Activated T-helper 1 cell treated with Interleukin-2 at 50 U/mL for 16 hours (primary cell): ENCODE results near the gene RAD51B.
"Not testable (repeated sequence)": the region's sequence is repeated elsewhere in the genome, so short reads cannot be mapped to it uniquely, and the experiment has no call there.

ENCODE experiments used
- DNase-seq: peaks from one replicate; pipeline ENCODE4 v3.0.0-alpha.2; 2020; ENCODE audit warnings: low read depth

Gene RAD51B

DNA sequence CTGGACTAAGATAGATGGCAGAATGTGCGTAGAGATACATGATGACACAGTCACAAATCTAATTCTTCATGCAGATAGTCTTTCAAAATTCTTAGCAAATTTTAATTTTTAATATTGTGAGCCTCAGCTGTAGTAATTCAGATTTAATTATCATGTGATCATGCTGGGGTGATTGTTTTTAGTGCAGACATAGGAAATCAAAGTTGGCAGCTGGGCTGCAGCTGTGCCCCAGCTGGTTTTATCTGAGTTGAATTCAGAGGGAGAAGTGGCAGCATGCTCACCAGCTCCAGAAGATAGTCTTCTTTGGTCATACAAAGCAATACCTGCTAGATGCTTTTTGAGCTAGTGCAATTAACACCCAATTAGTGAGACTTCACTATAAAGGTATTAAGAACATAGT is 292.9 kb downstream of the RAD51B start:
- no peak for DNase-seq

DNA sequence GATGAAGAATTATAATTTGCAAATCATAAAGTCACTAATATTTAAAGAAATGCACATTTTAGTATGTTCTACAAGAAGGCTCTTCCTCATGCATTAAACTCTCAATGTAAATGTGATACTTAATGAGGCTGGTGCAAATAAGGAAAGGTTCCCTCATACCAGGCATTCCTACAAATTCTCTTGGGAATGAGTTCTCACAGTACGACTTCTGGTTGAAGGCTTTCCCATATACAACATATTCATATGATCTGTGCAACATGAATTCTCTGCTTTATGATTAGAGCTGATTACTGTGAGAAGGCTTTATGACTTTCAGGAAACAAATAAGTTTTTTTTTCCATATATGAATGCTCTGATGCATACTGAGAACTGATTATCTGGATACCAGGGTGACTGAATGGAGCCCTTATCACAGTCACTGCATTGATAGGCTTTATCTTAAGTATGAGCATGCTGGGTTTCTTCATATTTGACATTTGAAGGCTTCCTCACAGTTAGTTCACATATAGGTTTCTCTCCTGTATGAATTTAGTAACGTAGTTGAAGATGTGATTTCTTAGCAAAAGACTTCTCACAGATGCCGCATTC is 293.9 kb downstream of the RAD51B start:
- DNase-seq: no peak

DNA sequence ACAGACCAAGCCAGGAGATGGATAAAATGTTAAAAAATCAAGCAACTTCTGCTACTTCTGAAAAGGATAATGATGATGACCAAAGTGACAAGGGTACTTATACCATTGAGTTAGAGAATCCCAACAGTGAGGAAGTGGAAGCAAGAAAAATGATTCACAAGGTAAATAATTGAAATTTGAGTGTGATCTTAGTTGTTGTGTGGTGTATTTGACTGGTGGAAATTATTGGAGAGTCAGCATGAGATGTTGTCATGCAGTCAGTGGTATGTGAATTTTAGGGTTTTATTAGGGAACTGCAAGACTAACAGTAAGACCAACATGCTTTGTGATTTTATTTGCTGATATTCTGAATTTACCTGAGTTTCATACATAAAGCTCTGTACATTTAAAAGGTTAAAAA is 296.4 kb downstream of the RAD51B start:
- DNase-seq: not testable (repeated sequence)

DNA sequence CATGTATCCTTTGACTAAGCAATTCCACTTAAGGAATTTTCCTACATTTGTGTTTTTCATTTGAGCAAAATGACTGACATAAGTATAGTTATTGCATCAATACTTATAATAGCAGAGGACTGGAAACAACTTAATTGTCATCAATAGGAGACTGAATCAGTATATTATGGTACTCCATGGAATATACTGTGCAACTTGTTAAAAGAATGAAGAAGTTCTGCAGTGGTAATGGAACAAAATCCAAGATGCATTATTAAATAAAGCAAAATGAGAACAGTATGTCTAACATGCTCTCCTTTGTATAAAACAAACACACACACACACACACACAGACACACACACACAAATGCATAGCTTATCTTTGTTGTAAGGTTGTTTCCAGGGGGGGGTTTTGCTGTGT is 303.1 kb downstream of the RAD51B start:
- DNase-seq: no peak

DNA sequence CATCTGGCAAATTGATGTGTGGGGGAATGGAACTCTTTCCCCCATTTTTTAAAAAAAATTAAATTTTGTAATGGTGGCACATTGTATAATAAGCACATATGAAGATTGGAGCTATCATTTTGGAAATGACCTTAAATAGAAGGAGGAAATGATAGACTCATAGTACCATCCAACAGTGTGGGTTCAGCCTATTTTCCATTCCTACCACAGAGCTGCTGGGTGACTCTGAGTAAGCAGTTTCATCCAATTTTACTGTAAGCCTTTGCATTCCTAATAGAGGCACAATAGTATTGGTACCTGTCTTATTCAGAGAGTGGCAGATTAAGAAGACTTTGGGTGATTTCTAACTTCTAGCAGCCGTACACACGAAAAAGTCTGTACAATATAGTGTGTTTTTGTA is 304.5 kb downstream of the RAD51B start:
- DNase-seq: no peak

DNA sequence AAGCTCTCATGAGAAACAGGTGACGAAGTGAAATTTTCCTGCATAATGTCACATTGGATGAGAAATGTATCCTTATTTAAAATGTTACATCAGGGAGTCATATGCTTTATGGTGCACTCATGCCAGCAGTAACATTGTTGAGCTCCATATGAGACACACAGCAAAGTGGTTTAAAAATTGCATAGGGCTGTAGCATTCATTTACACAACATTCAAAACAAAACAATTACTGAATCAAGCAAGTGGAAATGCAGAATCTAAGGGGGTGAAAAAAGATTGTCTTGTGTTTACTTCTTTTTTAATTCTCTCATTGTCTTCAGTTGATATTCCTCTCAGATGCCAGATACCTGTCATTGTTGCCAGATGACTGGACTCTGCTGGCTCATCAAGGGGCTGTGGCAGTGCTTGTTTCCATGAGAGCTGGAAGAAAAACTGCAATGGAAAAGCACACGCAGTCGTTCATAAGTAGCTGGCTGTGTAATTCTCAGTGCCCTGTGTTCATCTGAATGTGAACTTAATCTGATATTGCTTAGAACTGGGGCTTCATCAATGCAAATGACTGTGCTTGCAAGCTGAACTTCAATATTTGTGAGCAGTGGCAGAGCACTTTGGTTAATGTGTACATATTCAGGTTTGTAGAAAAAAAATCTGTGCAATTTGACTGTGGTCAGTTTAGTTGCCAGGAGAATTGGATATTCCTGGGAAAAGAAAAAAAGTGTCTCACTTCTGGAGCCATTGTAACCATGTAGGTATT is 305.6 kb downstream of the RAD51B start:
- no peak for DNase-seq

DNA sequence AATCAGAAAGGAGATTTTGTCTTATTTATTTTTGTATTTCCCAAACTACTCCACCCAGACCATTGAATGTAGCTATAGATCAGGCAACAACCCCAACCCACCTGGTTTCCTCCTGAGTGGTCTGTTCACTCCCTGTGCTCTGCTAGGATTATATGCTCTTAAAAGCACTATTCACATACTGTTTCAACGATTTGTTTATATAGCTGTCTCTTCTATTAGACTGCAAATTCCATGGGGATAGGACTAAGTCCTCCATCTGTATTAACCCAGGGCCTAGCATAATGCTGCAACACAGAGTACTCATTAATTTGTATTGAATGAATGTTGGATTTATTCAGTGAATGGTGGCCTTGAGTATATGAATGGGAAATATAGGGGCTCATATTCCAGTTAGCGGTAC is 307.6 kb downstream of the RAD51B start:
- DNase-seq: no peak

DNA sequence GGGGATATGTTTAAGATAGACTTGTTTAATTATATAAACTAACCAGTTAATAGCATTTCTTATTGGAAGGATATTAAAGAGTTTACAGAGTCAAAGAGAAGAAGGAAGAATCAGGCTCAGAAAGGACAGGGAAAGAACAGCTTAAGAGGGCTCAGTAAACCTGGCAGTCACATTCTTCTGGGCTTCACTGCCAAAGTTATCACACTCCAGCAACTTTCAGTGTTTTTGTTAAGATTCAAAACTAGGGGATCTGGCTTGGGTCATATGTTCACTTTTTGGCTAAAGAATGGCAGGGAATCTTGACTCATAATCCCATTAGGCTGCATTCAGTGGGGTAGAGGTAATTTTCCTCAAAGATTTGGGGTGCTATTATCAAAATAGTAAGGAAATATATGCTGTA is 312.3 kb downstream of the RAD51B start:
- DNase-seq: no peak

DNA sequence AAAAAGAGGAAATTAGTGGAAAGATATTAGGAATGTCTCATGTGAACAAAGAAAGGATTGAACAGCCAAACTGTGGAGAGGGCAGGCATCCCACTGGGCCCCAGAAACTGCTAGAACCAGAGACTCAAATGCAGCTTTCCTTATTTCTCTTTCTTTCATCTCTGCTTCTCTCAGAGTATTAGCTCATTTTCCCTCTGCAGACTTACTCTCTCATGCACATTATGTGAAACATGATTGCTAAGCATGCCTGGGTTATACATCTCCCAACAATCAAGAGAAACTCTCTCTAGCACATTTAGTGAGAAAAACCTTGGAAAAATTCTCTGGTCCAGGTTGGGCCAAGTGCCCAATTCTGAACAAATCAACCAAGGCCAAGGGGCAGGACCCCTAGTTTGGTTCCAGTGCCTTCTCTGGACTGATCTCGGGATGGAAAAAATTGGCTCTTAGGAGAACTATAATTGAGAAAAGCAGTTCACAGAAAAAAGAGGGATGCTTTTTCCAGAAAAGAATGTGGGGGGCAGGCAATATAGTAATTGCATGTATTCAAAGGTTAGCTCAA is 313.1 kb downstream of the RAD51B start:
- no peak for DNase-seq

DNA sequence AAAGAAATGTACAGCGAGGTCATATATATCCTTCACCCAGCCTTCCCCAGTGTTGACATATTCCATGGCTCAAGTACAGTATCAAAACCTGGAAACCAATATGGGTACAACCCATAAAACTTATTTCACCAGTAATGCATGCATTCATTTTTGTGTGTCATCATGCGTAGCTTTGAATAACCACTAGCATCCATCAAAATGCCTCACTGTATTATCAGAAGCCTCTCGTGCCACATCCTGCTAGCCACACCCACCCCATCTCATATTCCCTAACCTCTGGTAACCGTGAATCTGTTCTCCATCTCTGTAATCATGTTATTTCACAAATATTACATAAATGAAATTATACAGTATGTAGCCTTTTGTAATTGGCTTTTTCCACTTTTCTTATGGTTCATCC is 314.3 kb downstream of the RAD51B start:
- DNase-seq: no peak

DNA sequence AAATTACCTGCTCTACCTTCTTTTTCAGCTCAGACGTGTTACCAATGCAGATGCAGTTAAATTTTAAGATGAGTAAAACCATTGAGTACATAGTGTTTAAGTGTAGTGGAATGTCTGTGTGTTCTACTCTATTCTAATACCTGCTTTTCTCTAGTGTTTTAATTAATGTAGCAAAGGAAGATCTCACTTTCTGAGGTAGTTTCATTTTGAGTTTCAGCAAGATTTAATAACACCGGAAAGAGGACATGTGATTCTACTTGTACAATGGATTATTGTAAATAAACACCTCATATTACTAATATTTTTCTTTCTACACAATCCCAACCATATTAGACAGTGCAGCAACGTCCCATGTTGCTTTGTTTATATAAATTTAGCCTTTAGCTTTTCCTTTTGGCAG is 315.4 kb downstream of the RAD51B start:
- DNase-seq: no peak

DNA sequence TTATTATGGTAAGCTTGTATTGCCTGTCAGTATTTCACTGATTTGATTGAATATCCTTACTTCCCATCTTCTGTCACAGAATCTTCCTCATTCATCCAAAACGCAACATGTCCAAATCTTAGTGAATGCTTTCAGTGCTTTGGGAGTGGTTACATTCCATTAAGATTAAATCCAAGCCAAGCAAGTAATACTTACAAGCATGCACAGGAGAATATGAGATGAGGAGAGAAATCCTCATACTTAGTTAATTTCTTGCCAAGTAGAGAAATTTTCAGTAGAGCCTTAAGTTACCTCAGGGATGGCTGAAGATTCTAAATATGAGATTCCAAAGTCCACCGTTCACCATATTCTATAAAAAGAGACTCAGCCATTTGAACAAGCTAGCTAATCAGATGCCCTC is 316.0 kb downstream of the RAD51B start:
- no peak for DNase-seq

DNA sequence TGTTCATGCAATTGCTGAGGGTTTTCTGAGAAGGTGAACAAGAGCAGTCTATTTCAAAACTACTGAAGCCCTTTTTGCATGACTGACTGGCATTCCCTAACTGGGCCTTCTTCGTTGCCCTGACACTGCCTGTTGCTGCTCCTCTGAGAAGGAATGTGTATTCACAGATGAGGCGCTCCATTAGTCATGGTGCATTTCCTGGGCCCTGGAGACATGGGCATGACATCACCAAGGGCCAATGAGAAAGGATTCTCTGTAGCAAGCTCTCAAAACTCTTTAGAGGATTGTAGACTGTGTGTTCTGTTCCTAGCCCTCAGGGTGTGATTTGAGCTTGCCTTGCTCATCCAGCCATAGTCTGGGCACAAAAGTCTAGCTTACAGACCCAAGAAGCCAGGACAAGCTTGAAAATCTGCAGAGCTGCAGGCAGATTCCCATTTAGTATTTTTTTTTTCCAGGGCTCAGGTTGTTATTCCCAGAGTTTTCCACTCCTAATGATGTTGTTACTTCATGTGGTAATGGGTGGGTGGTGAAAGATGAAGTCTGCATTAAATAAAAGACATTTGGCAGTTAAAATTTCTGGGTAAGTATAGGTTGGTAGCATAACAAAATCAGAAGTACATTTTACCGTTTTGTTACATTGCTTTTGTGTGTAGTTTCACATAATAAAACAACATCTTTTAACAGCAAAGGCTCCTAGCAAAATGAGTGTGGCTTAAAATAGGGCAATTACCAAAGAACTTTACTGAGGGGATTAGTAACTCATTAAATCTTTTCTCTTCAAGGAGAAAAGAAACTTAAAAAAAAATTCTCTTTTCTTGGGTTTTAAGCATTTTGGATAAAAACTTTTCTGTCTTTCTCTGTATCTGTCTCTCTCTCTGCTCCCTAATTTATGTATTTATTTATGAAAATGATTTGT is 318.4 kb downstream of the RAD51B start:
- DNase-seq: no peak

DNA sequence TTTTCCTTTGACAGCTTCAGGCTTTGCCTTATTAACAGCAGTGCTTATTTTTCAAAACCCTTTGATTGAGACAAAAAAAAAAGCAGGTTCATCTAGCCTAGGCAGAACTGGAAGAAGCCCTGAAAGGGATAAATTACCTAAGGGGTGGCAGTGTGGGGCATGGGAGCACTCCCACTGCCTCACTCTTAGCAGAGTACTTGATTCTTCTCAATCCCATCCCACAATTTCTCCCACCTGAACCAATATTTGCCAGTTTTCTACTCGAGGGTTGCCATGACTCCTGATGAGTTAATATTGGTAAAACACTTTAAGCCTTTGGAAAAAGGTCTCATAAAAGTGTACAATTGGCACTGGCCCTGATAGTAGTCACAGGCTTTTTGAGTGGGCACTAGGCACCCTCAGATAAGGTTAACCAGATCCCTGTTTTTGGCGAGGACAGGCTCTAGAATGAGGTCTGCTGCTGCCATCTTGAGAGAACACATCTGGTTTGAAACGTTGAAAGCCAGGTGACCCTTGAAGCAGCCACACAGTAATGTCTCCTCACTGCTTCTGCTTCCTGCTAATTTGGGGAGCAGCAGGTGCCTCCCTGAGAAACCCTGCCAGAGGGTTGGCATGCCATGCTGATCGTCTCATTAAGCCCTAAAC is 320.0 kb downstream of the RAD51B start:
- no peak for DNase-seq

DNA sequence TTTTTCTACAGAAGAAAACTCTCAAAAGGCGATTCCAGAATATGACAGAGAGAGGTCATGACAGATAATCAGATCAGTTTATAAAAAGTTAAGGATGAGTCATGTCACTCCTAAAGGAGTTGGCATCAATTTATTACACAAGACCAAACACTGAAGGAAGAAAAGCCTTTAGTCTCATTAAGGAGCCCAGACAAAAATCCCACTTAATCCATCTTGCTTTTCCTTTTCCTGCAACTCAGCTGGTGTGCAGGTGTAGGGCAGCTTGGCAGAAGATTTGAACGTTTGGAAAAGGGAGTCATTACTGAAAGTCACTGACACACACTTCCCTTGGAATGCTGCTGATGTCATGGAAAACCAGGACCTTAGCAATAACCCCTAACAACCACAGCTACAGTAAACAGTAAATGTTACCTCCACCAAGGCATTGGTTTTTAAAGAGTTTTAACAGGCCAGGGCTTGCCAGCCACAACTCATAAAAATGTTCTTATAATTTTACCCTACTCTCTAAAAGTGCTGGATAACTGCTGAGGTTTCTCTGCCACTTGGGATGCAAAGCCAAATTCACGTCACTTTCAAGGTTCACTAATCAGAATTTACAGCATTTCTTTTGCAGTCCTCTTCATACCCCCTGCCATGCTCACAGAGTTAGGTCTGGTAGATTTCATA is 320.6 kb downstream of the RAD51B start:
- no peak for DNase-seq

DNA sequence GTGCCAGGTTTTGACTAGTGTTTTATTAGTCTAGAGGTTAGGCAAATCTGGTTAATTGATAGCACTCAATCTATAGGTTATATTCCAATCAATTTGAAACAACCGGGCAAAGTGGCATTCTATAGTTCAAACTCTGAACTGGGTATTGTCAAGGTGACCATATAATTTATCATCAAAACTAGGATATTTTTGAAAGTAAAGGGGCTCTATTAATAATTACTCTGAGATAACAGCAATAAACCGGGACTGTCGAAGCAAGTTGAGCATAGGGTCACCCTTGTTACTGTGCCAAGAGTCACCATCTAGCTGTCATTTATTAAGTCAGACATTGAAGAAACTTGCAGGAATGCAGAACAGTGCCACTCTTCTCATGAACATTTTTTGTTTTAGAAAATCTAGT is 321.2 kb downstream of the RAD51B start:
- no peak for DNase-seq

DNA sequence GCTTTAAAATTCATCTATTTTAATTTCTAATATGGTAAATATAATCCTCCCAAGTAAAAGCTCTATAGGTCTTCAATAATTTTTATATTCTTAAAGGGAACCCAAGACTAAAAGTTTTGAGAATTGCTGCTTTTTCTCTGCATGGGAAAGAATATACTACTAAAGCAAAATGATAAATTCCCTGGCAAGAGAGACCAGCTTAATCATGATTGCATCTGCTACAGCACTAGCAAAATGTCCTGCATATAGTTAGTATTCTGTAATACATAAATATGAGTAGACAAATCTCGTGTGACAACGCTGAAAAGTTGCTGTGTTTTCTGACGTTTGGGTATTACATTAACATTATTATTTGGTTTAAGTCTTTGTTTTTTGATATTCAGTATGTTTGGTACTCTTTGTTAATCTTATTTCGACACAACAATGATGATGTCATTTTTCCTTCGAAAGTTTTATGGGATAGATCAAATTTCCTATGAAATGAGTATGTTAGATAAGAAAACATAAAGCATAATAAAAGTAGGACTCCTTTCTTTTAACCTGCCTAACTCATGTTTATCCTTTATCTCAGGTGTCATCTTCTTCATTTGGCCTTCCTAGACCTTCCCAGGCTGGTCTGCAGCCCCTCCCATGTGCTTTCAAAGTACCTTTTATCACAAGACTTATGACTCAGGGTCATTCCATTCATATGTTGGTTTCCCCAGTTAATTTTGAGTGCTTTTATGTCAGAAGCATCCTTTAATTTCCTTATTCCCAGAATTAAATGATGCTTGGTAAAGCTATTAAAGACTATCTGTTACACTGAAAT is 321.9 kb downstream of the RAD51B start:
- no peak for DNase-seq

DNA sequence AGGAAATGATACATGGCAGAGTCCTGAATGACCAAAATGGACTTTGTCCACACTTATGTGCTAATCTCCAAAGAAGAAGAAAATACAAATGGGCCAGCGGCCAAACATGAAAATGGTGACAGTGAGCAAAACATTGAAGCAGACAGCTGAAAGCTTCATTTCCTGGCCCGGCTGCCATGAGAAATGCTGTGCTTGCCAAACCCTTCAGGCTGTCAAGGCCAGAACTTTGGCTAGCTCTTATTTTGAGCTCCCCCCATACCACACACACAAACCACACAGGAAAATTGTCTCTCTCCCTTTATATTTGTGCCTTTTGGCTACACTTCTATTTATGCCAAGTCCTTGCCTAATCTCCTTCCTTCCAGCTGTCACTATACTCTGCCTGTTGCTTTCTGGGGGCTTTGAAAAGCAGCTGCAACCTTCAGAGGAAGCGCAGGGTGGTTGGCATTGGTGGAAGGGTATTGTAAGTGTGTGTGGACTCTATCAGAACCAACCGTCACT is 323.8 kb downstream of the RAD51B start:
- no peak for DNase-seq

DNA sequence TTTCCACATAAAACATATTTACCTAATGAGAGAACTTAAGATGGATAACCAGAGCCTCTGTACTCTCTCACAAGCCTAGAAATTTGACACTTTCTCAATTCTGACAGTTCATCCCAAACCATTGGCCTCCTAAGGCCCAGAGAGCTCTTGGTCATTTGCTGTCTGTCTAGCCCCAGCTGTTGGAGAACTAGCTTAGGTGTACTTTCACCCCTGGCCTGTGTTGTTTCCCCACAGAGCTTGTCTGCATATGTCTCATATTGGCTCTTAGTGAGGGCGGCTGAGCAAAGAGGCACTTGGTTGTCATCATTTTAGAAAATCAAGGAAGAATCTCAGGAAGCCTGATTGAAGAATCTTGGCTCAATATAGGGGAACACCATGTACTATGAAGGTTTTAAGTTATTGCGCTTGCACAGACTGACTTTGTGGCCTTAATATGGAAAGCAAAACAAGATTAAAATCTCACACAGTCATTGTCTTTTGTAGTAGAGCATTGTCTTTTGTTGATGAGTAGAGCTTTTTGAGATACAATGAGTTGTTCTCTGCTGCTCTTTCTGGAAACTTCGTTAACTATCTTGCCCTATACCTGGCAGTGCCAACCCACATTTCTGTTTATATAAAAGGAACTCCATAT is 324.6 kb downstream of the RAD51B start:
- no peak for DNase-seq

DNA sequence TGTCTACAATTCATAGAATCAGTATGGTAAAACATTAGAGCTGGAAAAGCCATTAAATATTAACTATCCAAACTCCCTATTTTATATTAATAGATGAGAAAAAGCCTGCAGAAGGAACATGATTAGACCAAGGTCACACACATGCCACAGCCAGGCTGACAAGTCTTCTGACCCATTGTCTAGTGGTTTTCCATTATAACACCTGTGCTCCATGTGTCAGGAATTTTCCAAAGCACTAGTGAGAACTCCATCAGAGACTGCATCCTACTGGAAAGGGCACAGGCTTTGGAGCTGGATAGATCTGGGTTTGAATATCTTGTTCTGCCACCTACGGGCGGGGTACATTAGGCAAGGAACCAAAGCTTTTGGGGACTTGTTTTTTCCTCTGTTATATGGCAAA is 325.5 kb downstream of the RAD51B start:
- DNase-seq: no peak
